Measurements from ENCODE around the gene ROCK1. TPM values are rescaled to one million over a fixed set of nuclear protein-coding genes. Genes with fewer than 3 reads are reported as not detected.

ROCK1 gene
- total and polyA plus RNA-seq, 2 of the 8 experiments (the other 6 are each of a cell fraction or from before 2014, with no cell fraction given): 4.2 to 48.9 TPM

DNA sequence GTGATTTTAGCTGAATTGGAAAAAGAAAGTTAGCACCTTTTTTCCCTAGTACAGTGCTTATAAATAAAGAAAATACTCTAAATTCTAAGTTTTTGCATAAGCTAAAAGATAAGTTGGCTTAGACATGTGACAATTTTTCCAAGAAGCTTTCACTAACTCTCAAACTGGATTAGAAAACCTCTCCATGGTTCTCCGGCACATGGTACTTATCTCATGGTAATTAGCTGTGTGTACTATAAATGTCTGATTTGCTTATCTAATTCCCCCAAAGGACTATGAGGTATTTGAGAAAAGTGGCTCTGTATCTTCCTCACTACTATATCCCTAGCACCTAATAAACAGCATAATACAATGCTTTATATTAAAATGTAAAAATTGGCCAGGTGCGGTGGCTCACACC, 71.1 kb downstream of the ROCK1 start:
- no peak overlapping the region for H2BK5ac ChIP-seq (ENCODE audit: low read depth, low read length)
- FAIRE-seq (no peak), DNase-seq (ENCODE audit: low read depth in 1 of 2, low spot score in 2 of 2) (no peak)
- no peaks in the 10 kb centered on the region; a peak in 1 of 8 replicates for H3K36me3 ChIP-seq (ENCODE audit: control insufficient read depth in 2 of 4, insufficient read depth in 4 of 4, low read length in 3 of 4)
- no peak overlapping the region for H3K4ac ChIP-seq (replicated peaks; ENCODE audit: insufficient read length, low read depth, low read length)
- no peaks in the 10 kb centered on the region for H3K23me2 ChIP-seq (ENCODE audit: low read depth, low read length)
- no peak overlapping the region for H3K56ac ChIP-seq (replicated peaks; ENCODE audit: insufficient read length, low read depth, low read length)
- no peak overlapping the region for H3K4me3 ChIP-seq (ENCODE audit: extremely low read depth in 1 of 4, insufficient read depth in 2 of 4, low read depth in 3 of 4, low read length in 4 of 4)
- no peak overlapping the region for H3K9ac ChIP-seq (replicated peaks in 1 of 4; ENCODE audit: extremely low read depth in 1 of 4, low read depth in 3 of 4, low read length in 3 of 4)
- no peaks in the 10 kb centered on the region for H3K79me2 ChIP-seq (ENCODE audit: control insufficient read depth in 1 of 2, insufficient read depth in 2 of 2, low read length in 2 of 2)
- H4K91ac ChIP-seq (replicated peaks; ENCODE audit: insufficient read length, low read length): no peak overlapping the region
- H2AK5ac ChIP-seq (ENCODE audit: low read depth, low read length): no peak overlapping the region
- TF ChIP-seq EZH2 (IDR thresholded peaks at IDR 0.05; ENCODE audit: low read depth, low read length, severe bottlenecking): no peak
- no peak for TF ChIP-seq NANOG (IDR thresholded peaks at IDR 0.05; ENCODE audit: insufficient read depth, low read depth, low read length, poor library complexity, severe bottlenecking)
- TF ChIP-seq CTBP2 (IDR thresholded peaks at IDR 0.05; ENCODE audit: borderline replicate concordance, insufficient read depth, insufficient read length, low read length): no peak
- no peak for TF ChIP-seq SP4 (IDR thresholded peaks at IDR 0.05; ENCODE audit: low read length)
- no peak for TF ChIP-seq BRCA1 (IDR thresholded peaks at IDR 0.05; ENCODE audit: low read depth, low read length)
- TF ChIP-seq, protein P1, sequence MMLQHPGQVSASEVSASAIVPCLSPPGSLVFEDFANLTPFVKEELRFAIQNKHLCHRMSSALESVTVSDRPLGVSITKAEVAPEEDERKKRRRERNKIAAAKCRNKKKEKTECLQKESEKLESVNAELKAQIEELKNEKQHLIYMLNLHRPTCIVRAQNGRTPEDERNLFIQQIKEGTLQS (IDR thresholded peaks at IDR 0.05; ENCODE audit: insufficient read depth, low read depth, low read length): no peak
- TF ChIP-seq CBX5 (IDR thresholded peaks at IDR 0.05; ENCODE audit: low read depth, low read length): no peak
- TF ChIP-seq KDM1A (IDR thresholded peaks at IDR 0.05; ENCODE audit: borderline replicate concordance, low read length): no peak
- TF ChIP-seq GABPA (IDR thresholded peaks at IDR 0.05; ENCODE audit: borderline replicate concordance, insufficient read depth, low read length): no peak
- ChIA-PET POLR2A (ENCODE audit: partially characterized antibody) (no interaction called here), CTCF (ENCODE audit: partially characterized antibody) (no interaction called here)
- H2BK12ac ChIP-seq (ENCODE audit: low read depth, low read length): no peak overlapping the region
- 98% methylated on average over 2 of the region's 2 CpGs; no CpG with 5 or more reads in 1 of the 2 experiments for WGBS, 2 experiments (ENCODE audit: extremely low coverage in 1 of 2, insufficient coverage in 1 of 2, insufficient read length in 1 of 2, insufficient replicate concordance in 2 of 2, low coverage in 1 of 2, low lambda C conversion rate in 2 of 2, missing lambda C conversion rate in 1 of 2)
- no peak overlapping the region for H2BK120ac ChIP-seq (replicated peaks; ENCODE audit: low read depth, low read length)
- no peak overlapping the region for H3K4me2 ChIP-seq (ENCODE audit: insufficient read depth in 1 of 2, low read depth in 2 of 2, low read length in 2 of 2)
- H2BK15ac ChIP-seq (ENCODE audit: low read length): no peak overlapping the region
- no peaks in the 10 kb centered on the region for H3K9me3 ChIP-seq (ENCODE audit: insufficient read depth in 2 of 2, low read depth in 1 of 2, low read length in 1 of 2)
- H2BK20ac ChIP-seq (ENCODE audit: low read length): no peak overlapping the region
- no peak overlapping the region for H4K5ac ChIP-seq (ENCODE audit: insufficient read length, low read depth, low read length)
- no peaks in the 10 kb centered on the region for H3K27me3 ChIP-seq (replicated peaks in 1 of 4; ENCODE audit: control insufficient read depth in 3 of 4, extremely low read depth in 1 of 4, insufficient read depth in 3 of 4, low read length in 3 of 4)
- no peaks in the 10 kb centered on the region for H3K4me1 ChIP-seq (replicated peaks in 1 of 4; ENCODE audit: control insufficient read depth in 3 of 4, insufficient read depth in 4 of 4, low read length in 3 of 4)
- H3K23ac ChIP-seq (ENCODE audit: insufficient read length): no peak overlapping the region
- no peaks in the 10 kb centered on the region for H3K79me1 ChIP-seq (ENCODE audit: low read depth, low read length)
- no peak overlapping the region for H2AFZ ChIP-seq (ENCODE audit: low read length)
- H3K18ac ChIP-seq (ENCODE audit: extremely low read depth, low read length): no peak overlapping the region
- no peak overlapping the region for H3K14ac ChIP-seq (ENCODE audit: insufficient read length)
- no peaks in the 10 kb centered on the region for H4K20me1 ChIP-seq (replicated peaks in 1 of 2; ENCODE audit: control insufficient read depth in 1 of 2, insufficient read depth in 2 of 2, low read length in 2 of 2)
- H4K8ac ChIP-seq (ENCODE audit: extremely low read depth, insufficient read depth, low read length): no peak overlapping the region
- H3K27ac ChIP-seq (ENCODE audit: low read depth, low read length): no peak overlapping the region

Measured in H1 (cell line).